GM23338 (cell line): ENCODE data around the gene CIB4.

Source experiments
- CREB1 ChIP-seq: fragments of 250-450 bp; sonication (Bioruptor Pico); IDR thresholded peaks from 2 replicates; pipeline ENCODE4 v1.5.0; 2020; ENCODE audit warnings: low read depth, mild to moderate bottlenecking, moderate library complexity
- EZH2 ChIP-seq: fragments of 200-600 bp; sonication (generic); IDR thresholded peaks from one replicate; pipeline ENCODE4 v1.8.0; 2017; ENCODE audit warnings: antibody characterized with exemption, mild to moderate bottlenecking, low read depth; ENCODE audit not compliant: unreplicated experiment
- EZH2phosphoT487 ChIP-seq: fragments of 200-600 bp; sonication (generic); IDR thresholded peaks from one replicate; pipeline ENCODE4 v1.8.1; 2018; ENCODE audit warnings: antibody characterized with exemption; ENCODE audit not compliant: unreplicated experiment
- JUNB ChIP-seq: IDR thresholded peaks from one replicate; pipeline ENCODE4 v1.6.1; 2016; ENCODE audit warnings: antibody characterized with exemption; ENCODE audit not compliant: unreplicated experiment
- NANOG ChIP-seq: IDR thresholded peaks from 2 replicates; pipeline ENCODE4 v1.6.1; 2016; ENCODE audit warnings: antibody characterized with exemption, borderline replicate concordance
- POLR2AphosphoS5 ChIP-seq: IDR thresholded peaks from 2 replicates; pipeline ENCODE4 v1.6.1; 2016; ENCODE audit warnings: antibody characterized with exemption, low read depth
- STAT1 ChIP-seq: IDR thresholded peaks from one replicate; pipeline ENCODE4 v1.6.1; 2016; ENCODE audit warnings: antibody characterized with exemption; ENCODE audit not compliant: unreplicated experiment
- ZNF331 ChIP-seq: fragments of 250-450 bp; sonication (Bioruptor Pico); IDR thresholded peaks from 2 replicates; pipeline ENCODE4 v1.5.0; 2020; ENCODE audit warnings: low read depth, mild to moderate bottlenecking, moderate library complexity
- TF ChIP-seq, protein P1 (sequence below), 2 experiments: fragments of 200-600 bp in 1 of 2; sonication (generic) in 1 of 2; conservative IDR thresholded peaks; 2 replicates each; pipeline versions ENCODE4 v1.5.1 to v1.6.1; 2016 to 2017; ENCODE audit warnings: antibody characterized with exemption in 2 of 2, low read depth in 2 of 2, mild to moderate bottlenecking in 2 of 2, moderate library complexity in 1 of 2
- TF ChIP-seq, protein P2 (sequence below): IDR thresholded peaks from one replicate; pipeline ENCODE4 v1.6.1; 2018; ENCODE audit warnings: antibody characterized with exemption; ENCODE audit not compliant: unreplicated experiment
- TF ChIP-seq, protein P3 (sequence below): IDR thresholded peaks from 2 replicates; pipeline ENCODE4 v1.6.1; 2016; ENCODE audit warnings: antibody characterized with exemption

DNA sequence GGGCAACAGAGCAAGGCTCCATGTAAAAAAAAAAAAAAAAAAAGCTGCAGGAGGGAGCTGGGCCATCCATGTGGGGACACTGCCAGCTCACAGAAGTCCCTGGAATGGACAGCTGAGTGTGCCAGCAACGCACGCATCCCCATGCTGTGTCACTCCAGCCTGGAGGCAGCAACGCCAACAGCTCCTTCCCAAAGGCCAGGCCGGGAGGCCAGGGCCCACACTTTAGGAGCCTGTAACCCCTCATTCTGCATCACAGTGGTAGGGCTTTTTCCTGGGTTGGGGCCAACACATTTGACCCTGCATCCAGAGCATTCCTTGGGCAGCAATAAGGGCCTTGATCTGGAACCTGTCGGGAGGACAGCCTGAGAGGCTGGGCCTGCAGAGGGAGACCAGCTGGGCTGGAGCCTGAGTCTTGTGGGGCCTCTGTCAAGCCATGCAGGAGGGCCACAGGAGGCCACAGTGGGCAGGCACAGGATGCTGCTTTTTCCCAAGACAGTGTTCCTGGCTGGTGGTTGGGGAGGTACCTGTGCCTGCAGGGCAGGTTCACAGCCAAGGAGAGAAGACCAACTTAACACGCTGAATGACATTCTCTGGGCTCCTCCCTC is 34.6 kb upstream of the CIB4 start:
- TF ChIP-seq, protein P1, sequence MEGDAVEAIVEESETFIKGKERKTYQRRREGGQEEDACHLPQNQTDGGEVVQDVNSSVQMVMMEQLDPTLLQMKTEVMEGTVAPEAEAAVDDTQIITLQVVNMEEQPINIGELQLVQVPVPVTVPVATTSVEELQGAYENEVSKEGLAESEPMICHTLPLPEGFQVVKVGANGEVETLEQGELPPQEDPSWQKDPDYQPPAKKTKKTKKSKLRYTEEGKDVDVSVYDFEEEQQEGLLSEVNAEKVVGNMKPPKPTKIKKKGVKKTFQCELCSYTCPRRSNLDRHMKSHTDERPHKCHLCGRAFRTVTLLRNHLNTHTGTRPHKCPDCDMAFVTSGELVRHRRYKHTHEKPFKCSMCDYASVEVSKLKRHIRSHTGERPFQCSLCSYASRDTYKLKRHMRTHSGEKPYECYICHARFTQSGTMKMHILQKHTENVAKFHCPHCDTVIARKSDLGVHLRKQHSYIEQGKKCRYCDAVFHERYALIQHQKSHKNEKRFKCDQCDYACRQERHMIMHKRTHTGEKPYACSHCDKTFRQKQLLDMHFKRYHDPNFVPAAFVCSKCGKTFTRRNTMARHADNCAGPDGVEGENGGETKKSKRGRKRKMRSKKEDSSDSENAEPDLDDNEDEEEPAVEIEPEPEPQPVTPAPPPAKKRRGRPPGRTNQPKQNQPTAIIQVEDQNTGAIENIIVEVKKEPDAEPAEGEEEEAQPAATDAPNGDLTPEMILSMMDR (conservative IDR thresholded peaks at IDR 0.05; ENCODE audit: low read depth in 2 of 2): no peak
- TF ChIP-seq POLR2AphosphoS5: no peak
- TF ChIP-seq JUNB: no peak
- TF ChIP-seq EZH2: no peak
- TF ChIP-seq CREB1: no peak
- TF ChIP-seq, protein P2, sequence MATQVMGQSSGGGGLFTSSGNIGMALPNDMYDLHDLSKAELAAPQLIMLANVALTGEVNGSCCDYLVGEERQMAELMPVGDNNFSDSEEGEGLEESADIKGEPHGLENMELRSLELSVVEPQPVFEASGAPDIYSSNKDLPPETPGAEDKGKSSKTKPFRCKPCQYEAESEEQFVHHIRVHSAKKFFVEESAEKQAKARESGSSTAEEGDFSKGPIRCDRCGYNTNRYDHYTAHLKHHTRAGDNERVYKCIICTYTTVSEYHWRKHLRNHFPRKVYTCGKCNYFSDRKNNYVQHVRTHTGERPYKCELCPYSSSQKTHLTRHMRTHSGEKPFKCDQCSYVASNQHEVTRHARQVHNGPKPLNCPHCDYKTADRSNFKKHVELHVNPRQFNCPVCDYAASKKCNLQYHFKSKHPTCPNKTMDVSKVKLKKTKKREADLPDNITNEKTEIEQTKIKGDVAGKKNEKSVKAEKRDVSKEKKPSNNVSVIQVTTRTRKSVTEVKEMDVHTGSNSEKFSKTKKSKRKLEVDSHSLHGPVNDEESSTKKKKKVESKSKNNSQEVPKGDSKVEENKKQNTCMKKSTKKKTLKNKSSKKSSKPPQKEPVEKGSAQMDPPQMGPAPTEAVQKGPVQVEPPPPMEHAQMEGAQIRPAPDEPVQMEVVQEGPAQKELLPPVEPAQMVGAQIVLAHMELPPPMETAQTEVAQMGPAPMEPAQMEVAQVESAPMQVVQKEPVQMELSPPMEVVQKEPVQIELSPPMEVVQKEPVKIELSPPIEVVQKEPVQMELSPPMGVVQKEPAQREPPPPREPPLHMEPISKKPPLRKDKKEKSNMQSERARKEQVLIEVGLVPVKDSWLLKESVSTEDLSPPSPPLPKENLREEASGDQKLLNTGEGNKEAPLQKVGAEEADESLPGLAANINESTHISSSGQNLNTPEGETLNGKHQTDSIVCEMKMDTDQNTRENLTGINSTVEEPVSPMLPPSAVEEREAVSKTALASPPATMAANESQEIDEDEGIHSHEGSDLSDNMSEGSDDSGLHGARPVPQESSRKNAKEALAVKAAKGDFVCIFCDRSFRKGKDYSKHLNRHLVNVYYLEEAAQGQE: no peak
- no peak for TF ChIP-seq EZH2phosphoT487
- TF ChIP-seq, protein P3, sequence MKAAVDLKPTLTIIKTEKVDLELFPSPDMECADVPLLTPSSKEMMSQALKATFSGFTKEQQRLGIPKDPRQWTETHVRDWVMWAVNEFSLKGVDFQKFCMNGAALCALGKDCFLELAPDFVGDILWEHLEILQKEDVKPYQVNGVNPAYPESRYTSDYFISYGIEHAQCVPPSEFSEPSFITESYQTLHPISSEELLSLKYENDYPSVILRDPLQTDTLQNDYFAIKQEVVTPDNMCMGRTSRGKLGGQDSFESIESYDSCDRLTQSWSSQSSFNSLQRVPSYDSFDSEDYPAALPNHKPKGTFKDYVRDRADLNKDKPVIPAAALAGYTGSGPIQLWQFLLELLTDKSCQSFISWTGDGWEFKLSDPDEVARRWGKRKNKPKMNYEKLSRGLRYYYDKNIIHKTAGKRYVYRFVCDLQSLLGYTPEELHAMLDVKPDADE: no peak
- no peak for TF ChIP-seq NANOG
- no peak for TF ChIP-seq ZNF331 (CRISPR knock-in tag)
- TF ChIP-seq STAT1: no peak
